GM08714 (cell line): ENCODE measurements around the gene SP1.

Experiments used
- H3K4me3 ChIP-seq: fragments of 200-500 bp; sonication (Bioruptor generic); 2 replicates; pipeline ENCODE4 v1.5.1; 2014; ENCODE audit warnings: mild to moderate bottlenecking, low read length, inconsistent platforms
- ZNF274 ChIP-seq: IDR thresholded peaks from 2 replicates; pipeline ENCODE4 v1.6.1; 2012; ENCODE audit warnings: mild to moderate bottlenecking, low read depth, low read length

SP1 gene

DNA sequence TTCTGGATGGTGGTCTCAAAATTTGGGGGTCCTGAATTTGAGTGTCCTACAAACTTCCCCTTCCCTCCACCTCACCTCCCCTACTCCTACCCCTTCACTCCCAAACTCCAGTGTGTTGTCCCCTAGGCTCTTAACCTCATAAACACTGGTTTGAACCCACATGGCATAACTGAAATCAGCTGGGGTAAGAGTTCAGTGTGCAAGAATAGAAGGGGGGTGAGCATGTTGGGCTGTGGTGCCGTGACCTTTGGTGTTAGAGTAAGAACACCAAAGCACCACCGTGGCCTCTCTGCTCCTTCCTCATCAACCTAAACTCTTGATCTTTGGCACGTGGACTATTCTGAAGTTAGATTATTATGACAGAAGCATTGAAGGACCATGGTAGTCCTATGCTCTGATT is 83.0 kb downstream of the SP1 start:
- TF ChIP-seq ZNF274, result no peak
- no peak overlapping the region for H3K4me3 ChIP-seq

DNA sequence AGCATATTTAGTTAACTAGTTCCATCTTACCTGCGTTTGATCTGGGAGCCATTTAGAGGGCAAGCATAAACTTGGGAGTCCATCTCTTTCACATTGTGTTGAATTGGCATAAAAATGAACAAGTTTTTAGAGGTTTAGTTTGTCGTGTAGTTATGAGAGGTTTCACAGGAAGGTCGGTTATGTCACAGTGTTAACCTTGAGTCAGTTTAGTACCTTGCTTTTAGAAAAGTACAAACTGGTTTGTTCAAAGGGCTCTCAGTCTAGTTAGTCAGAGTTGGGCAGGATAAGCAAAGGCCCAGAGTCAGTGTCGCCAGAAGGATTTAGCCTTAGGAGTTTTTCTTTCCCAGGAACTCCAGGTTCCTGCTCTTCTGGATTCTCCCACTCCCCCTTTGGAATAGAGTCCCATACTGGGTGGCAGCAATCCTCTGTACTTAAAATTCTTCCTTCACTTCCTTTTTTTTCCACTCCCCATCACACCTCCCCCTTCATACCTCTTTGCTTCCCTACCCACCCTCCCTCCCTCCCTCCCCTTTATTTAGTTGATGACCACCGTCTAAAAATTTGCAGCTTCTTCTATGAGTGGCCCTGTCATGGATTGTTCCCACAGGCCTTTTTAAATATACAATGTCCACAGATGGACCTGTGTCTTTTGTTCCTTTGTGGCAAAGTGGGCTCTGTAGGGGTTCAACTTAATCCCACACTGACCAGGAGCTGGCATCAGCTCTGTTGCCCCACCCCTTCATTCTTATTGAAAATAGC is 84.0 kb downstream of the SP1 start:
- no peak for TF ChIP-seq ZNF274
- no peak overlapping the region for H3K4me3 ChIP-seq

DNA sequence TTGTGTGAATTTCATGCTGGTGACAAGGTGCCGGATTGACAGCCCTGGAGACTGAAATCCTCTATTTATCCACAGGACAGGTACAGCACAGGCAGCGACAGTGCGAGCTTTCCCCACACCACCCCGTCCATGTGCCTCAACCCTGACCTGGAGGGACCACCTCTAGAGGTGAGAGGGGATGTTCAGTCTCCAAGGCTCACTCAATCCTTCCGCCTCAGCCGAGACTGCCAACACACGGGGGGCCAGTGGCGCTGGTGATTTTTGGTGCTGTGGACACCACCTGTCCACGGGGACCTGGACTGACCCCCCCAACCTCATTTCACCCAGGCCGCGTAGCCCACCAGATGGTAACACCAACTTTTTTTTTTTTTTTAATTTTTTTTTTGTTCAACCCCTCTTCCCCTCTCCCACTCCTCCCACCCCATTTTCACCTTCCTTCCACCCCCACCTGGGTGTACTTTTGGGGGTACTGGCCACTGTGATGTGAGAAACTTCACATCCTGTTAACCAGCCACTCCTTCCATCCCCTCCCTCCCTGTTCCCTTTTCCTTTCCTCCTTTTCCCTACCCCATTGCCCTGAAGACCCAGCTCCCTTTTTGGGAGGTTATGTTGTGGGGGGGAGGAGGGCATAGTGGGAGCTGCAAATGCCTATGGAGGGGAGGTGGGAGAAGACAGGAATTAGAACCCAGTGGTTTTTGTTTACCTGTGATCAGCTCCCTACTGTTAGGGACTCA is 84.9 kb downstream of the SP1 start:
- H3K4me3 ChIP-seq, result no peak overlapping the region
- TF ChIP-seq ZNF274, result no peak

DNA sequence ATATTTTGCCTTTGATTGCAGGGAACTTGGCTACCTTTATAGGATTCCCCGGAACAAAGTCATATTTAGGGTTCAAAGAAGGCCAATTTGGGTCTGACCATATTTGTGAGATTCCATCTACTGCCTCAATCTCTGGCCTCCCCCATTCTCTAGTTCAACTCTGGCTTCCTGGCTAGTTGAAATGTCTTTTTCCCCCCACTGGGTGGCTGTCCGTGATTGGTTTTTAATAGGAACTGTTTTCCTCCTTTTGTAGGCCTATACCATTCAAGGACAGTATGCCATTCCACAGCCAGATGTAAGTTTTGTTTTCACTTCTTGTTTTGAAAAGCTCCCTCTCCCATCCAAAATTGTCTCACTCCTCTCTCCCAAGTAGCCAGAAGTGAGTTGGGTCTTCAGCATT is 85.7 kb downstream of the SP1 start:
- TF ChIP-seq ZNF274, result no peak
- H3K4me3 ChIP-seq, result no peak overlapping the region
